Measurements from ENCODE around the gene TRPM4.

Gene TRPM4

DNA sequence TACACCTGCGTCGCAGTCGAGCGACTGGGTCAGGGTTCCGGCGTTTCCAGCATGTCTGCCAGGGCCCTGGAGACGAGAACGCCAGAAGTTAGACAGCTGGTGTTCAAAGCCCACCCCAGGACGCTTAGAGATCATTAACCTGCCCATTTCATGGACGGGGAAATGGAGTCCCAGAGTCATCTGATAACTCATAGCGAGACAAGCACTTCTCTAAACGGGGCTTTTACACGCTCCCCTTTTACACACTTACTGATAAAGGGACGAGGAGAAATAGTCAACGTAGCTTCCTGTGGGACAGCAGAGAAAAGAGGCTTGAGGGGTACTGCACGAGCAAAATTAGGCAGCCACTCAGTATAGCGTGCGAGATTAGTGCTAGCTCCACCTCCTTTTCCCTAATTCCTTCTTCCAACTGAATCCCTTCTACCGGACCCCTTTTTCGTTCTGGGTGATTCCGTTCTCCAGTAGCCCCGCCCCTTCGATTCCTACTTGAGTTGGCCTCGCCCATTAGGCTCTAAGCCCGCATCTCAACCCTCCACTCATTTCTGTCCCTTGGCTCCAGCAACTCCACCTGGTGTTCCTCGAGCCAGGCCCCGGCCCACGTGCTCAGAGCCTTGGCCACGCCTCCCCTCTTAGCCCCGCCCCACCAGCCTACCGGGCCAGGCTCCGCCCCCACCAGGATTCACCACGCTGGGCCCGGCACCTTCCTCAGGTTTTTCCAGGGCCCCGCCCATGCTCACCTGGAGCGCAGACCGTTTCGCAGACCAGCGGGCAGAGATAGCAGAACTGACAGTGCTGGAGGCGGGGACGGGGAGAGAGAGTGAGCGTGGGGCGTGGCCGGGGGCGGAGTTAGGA is 6.1 kb upstream of the TRPM4 start:
- no peak for DNase-seq (ENCODE audit: low read depth)
- TF ChIP-seq, protein P1, sequence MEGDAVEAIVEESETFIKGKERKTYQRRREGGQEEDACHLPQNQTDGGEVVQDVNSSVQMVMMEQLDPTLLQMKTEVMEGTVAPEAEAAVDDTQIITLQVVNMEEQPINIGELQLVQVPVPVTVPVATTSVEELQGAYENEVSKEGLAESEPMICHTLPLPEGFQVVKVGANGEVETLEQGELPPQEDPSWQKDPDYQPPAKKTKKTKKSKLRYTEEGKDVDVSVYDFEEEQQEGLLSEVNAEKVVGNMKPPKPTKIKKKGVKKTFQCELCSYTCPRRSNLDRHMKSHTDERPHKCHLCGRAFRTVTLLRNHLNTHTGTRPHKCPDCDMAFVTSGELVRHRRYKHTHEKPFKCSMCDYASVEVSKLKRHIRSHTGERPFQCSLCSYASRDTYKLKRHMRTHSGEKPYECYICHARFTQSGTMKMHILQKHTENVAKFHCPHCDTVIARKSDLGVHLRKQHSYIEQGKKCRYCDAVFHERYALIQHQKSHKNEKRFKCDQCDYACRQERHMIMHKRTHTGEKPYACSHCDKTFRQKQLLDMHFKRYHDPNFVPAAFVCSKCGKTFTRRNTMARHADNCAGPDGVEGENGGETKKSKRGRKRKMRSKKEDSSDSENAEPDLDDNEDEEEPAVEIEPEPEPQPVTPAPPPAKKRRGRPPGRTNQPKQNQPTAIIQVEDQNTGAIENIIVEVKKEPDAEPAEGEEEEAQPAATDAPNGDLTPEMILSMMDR (IDR thresholded peaks at IDR 0.05; ENCODE audit: low read depth, low read length, missing control alignments), result no peak
- H3K4me3 ChIP-seq (ENCODE audit: low read depth, low read length), result no peak overlapping the region
- in situ Hi-C loops (cut with HindIII; ENCODE audit: low sequenced_read_pairs), result no loop called here

DNA sequence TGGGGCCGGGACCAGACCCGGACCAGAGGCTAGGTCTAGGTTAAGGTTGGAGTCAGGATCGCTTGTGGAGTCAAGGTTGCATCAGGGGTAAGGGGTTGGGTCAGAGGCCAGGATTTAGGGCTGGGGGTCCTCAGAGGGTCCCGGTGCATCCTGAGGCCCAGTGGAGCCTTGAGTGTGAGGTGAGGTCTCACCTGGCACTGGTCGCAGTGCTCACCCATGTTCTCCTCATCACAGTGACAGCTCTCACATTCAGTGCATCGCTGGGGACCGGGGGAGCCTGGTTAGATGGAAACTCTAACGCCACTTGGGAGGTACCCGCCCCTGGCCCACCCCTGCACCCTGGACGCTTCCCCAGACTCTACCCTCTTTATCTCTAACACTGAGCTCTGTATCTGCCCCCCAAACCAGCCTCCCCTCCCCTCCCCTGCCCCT is 5.5 kb upstream of the TRPM4 start:
- no peak for DNase-seq (ENCODE audit: low read depth)
- in situ Hi-C loops (cut with HindIII; ENCODE audit: low sequenced_read_pairs), result no loop called here
- H3K4me3 ChIP-seq (ENCODE audit: low read depth, low read length), result no peak overlapping the region
- TF ChIP-seq, protein P1 (IDR thresholded peaks at IDR 0.05; ENCODE audit: low read depth, low read length, missing control alignments), result no peak

DNA sequence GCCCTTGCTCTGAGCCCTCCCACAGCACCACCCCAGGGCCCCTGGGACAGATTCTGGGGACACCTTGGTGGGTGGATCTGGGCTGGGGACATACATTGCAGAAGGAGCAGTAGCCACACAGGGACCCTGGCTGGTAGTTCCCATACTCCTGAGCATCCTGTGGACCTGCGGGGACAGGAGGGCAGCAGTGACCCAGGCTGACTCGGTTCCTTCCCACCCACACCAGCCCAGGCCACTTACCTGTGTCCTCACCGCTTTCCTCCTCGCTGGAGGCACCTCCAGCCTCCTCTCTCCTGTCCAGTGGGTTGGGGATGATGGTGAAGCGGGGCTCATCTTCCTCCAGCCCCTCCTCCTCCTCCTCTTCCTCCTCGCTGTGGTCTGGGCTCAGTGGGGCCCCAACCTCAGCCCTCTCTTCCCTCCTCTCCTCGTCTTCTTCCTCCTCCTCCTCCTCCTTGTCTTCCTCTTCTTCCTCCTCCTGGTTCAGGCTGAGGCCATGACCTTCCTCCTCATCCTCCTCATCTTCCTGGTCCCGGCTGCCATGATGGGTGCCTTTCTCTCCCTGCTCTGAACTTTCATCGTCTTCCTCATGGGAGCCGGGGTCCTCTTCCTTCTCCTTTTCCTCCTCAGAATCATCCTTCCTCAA is 4.3 kb upstream of the TRPM4 start:
- no peak for DNase-seq (ENCODE audit: low read depth)
- H3K4me3 ChIP-seq (ENCODE audit: low read depth, low read length), result no peak overlapping the region
- in situ Hi-C loops (cut with HindIII; ENCODE audit: low sequenced_read_pairs), result no loop called here
- TF ChIP-seq, protein P1 (IDR thresholded peaks at IDR 0.05; ENCODE audit: low read depth, low read length, missing control alignments), result no peak

DNA sequence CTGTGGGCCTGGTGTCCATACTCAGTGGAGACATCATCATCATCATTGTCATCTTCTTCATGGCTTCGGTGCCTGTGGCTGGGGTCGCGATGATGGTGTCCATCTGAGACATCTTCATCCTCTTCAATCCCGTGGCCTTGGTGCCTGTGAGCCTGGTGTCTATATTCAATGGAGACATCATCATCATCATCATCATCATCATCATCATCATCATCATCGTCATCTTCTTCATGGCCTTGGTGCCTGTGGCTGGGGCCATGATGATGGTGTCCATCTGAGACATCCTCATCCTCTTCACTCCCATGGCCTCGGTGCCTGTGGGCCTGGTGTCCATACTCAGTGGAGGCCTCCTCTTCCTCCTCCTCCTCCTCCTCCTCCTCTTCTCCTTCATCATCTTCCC is 3.3 kb upstream of the TRPM4 start:
- no peak overlapping the region for H3K4me3 ChIP-seq (ENCODE audit: low read depth, low read length)
- in situ Hi-C loops (cut with HindIII; ENCODE audit: low sequenced_read_pairs), result no loop called here
- DNase-seq (ENCODE audit: low read depth), result no peak
- TF ChIP-seq, protein P1 (IDR thresholded peaks at IDR 0.05; ENCODE audit: low read depth, low read length, missing control alignments), result no peak

DNA sequence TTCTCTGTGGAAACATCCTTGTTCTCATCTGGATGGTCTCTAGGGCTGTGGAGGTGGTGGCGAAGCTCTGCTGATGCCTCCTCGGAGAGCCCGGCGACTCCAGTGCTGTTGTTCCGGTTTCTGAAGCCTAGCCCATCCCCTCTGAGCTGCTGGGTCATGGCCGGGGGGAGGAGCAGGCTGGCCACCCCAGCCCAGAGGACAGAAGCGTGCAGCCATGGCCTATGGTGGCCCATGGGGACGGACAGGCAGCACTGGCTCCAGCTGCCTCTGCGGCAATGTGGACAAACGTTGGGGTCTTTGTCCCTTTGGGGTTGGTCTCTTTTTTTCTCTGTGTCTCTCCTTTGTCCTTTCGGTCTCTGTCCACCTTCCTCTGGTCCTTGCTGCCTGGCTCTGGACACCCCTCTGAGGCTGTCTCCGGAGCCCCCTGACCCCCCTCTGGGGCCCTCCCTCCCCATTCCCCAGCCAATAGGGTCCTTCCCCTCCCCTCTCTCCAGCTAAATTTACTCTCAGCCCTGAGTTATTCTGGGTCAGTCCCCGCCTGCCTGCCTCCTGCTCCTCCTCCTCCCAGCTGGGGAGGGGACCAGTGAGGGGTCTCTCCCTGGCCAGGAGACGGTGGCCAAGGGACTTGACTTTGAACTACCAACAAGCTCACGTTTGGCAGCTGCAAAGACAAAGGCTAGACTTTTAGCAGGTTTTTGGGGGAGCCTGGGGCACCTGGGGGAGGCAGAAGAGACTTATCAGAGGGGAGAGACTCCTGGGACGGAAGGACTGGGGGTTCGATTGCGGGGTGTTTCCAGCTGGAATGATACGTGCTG is 2.4 kb upstream of the TRPM4 start, which contains the start of gene HRC:
HRC (minus strand) TSS at position 392 of the 815 bp plus-strand sequence; CDS start at position 233, 159 bp downstream.
- DNase-seq (ENCODE audit: low read depth), result no peak
- no peak within 1 kb of the TSS for H3K4me3 ChIP-seq (ENCODE audit: low read depth, low read length)
- TF ChIP-seq, protein P1 (IDR thresholded peaks at IDR 0.05; ENCODE audit: low read depth, low read length, missing control alignments), result no peak
- in situ Hi-C loops (cut with HindIII; ENCODE audit: low sequenced_read_pairs), result no loop called here

DNA sequence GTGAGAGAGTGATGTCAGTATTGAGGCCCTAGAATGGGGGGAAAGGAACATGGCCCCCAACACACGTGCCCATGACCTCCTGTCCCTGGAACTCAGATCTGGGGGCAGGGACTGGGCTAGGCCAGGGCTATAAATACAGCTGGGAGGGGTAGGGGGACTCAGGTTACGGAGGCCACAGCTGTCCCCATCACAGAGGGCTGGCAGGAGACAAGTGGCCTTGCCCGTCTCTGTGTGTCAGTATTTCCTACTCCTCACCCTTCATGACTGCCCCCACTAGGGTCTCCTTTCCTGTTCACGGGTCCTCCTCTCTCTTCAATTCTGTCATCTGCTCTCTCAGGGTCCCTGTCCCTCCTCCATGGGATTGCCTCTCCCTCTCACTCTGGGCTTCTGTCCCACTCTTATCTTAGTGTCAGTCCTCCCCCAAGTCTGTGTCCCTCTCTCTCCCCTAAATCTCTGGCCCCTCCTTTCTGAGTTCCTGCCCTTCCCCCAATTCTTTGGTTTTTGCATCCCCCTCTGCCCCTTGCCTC is 1.7 kb upstream of the TRPM4 start:
- no peak for DNase-seq (ENCODE audit: low read depth)
- in situ Hi-C loops (cut with HindIII; ENCODE audit: low sequenced_read_pairs), result no loop called here
- TF ChIP-seq, protein P1 (IDR thresholded peaks at IDR 0.05; ENCODE audit: low read depth, low read length, missing control alignments), result no peak
- no peak overlapping the region for H3K4me3 ChIP-seq (ENCODE audit: low read depth, low read length)
